GM12878 (cell line): ENCODE measurements around the gene DENND2C. TPM values are rescaled to one million over a fixed set of nuclear protein-coding genes. Genes with fewer than 3 reads are reported as not detected.

ENCODE experiments used
- ATAC-seq: fragments of 200-7000 bp; cut with Tn5 transposase; 3 replicates; pipeline ENCODE4 v1.9.1; 2020; ENCODE audit warnings: mild to moderate bottlenecking, moderate library complexity
- BruUV-seq: library from RNA; stranded (reverse); fragments of 400-500 nt; replicated peaks from 2 replicates; lab custom pipeline; 2021; lab: Mats Ljungman, UMichigan
- CTCF ChIA-PET: fragments of 300-600 bp; sonication (Branson Sonifier 250); formaldehyde crosslinking; extraction: SDS; loops from one replicate; lab custom pipeline; 2021; ENCODE audit warnings: inconsistent platforms; lab: Yijun Ruan, JAX
- POLR2A ChIA-PET: fragments of 350-600 bp; formaldehyde crosslinking; extraction: SDS; loops from one replicate; lab custom pipeline; 2021; ENCODE audit warnings: inconsistent platforms; lab: Charles Lee
- RAD21 ChIA-PET: fragments of 300-600 bp; sonication (Branson Sonifier 250); formaldehyde crosslinking; loops from one replicate; lab custom pipeline; 2023; ENCODE audit warnings: antibody characterized with exemption; ENCODE audit not compliant: unreplicated experiment; lab: Charles Lee
- SMC1A ChIA-PET: fragments of 300-600 bp; sonication (Branson Sonifier 250); formaldehyde crosslinking; loops from one replicate; lab custom pipeline; 2023; ENCODE audit not compliant: unreplicated experiment, uncharacterized antibody; lab: Charles Lee
- DNase-seq: peaks from one replicate; pipeline ENCODE4 v3.0.0-alpha.2; 2011; ENCODE audit warnings: low read depth, low spot score
- FAIRE-seq: peaks from 3 replicates; lab custom pipeline; 2011; peaks lifted over from hg19 to GRCh38; lab: Jason Lieb, UNC
- H2AFZ ChIP-seq: 2 replicates; pipeline ENCODE4 v1.6.0; 2011; ENCODE audit warnings: low read depth, low read length, control low read depth; ENCODE audit not compliant: control insufficient read depth
- H3K27ac ChIP-seq: 2 replicates; pipeline ENCODE4 v1.5.1; 2011; ENCODE audit warnings: control low read depth; ENCODE audit not compliant: control insufficient read depth, insufficient read depth
- H3K27me3 ChIP-seq, 2 experiments: replicated peaks in 1 of 2; 2 replicates each; pipeline versions ENCODE4 v1.6.0 to v1.6.1; 2011; ENCODE audit warnings: low read length in 1 of 2; ENCODE audit not compliant: control insufficient read depth in 2 of 2, insufficient read depth in 2 of 2
- H3K36me3 ChIP-seq, 2 experiments: 2 replicates each; pipeline ENCODE4 v1.5.1; 2011; ENCODE audit warnings: low read length in 1 of 2; ENCODE audit not compliant: control insufficient read depth in 2 of 2, insufficient read depth in 2 of 2
- H3K4me1 ChIP-seq: 2 replicates; pipeline ENCODE4 v1.6.1; 2011; ENCODE audit warnings: mild to moderate bottlenecking, low read length, moderate library complexity, mixed read lengths; ENCODE audit not compliant: control insufficient read depth, insufficient read depth
- H3K4me2 ChIP-seq: 2 replicates; pipeline ENCODE4 v1.6.0; 2011; ENCODE audit warnings: control low read depth; ENCODE audit not compliant: control insufficient read depth, insufficient read depth
- H3K4me3 ChIP-seq: fragments of 200-600 bp; sonication (generic); 2 replicates; pipeline ENCODE4 v1.5.1; 2016
- H3K79me2 ChIP-seq: 2 replicates; pipeline ENCODE4 v1.6.0; 2011; ENCODE audit warnings: low read length; ENCODE audit not compliant: control insufficient read depth, insufficient read depth
- H3K9ac ChIP-seq: 2 replicates; pipeline ENCODE4 v1.8.0; 2011; ENCODE audit warnings: low read length, control low read depth, mixed read lengths; ENCODE audit not compliant: control insufficient read depth, insufficient read depth
- H3K9me3 ChIP-seq: replicated peaks from 3 replicates; pipeline ENCODE4 v1.5.1; 2011; ENCODE audit warnings: mild to moderate bottlenecking, low read length; ENCODE audit not compliant: control insufficient read depth, insufficient read depth
- H4K20me1 ChIP-seq: 2 replicates; pipeline ENCODE4 v1.6.0; 2011; ENCODE audit not compliant: control insufficient read depth, insufficient read depth
- CHD1 ChIP-seq: IDR thresholded peaks from 2 replicates; pipeline ENCODE4 v1.6.1; 2012; ENCODE audit warnings: low read depth, low read length, improper control_type of control experiment
- DPF2 ChIP-seq: fragments of 450-650 bp; IDR thresholded peaks from 2 replicates; pipeline ENCODE4 v1.6.1; 2017; ENCODE audit warnings: mild to moderate bottlenecking
- HDAC6 ChIP-seq: fragments of 200-600 bp; sonication (generic); IDR thresholded peaks from one replicate; pipeline ENCODE4 v1.8.0; 2017; ENCODE audit warnings: antibody characterized with exemption; ENCODE audit not compliant: unreplicated experiment
- RAD51 ChIP-seq: fragments of 450-650 bp; IDR thresholded peaks from 2 replicates; pipeline ENCODE4 v1.6.1; 2016; ENCODE audit warnings: moderate library complexity, mild to moderate bottlenecking, inconsistent platforms
- SKIL ChIP-seq: fragments of 450-650 bp; IDR thresholded peaks from 2 replicates; pipeline ENCODE4 v1.6.1; 2017; ENCODE audit warnings: mild to moderate bottlenecking, low read depth, inconsistent platforms; ENCODE audit not compliant: poor library complexity, severe bottlenecking
- WGBS: methylation state at CpG from one replicate; pipeline ENCODE4 v1.1.6; 2016; ENCODE audit warnings: low lambda C conversion rate; ENCODE audit not compliant: insufficient replicate concordance, insufficient coverage; ENCODE audit errors: missing lambda C conversion rate; 5-methylcytosine and 5-hydroxymethylcytosine counted together
- in situ Hi-C: fragments of 300-500 bp; cut with MboI; formaldehyde crosslinking; loops from 9 replicates; pipeline ENCODE4 v1.14.3; 2018; ENCODE audit warnings: mixed read lengths
- intact Hi-C: fragments of 100-400 bp; cut with micrococcal nuclease; formaldehyde crosslinking; loops from one replicate; pipeline ENCODE4 v1.14.2; 2022; ENCODE audit not compliant: unreplicated experiment
- polyA plus RNA-seq, 11 experiments: library from polyadenylated mRNA; depleted of rRNA in 4 of 11; unstranded in 6 of 11; stranded (reverse) in 5 of 11; fragments of >200 nt; fragmentation: Nextera tagmentation in 4 of 11; fragmentation: Illumina TruSeq in 1 of 11; extraction: Ambion mirVana in 4 of 11; extraction: Trizol in 1 of 11; gene quantifications; 1 replicate in 1 of 11; 2 replicates in 10 of 11; pipeline versions ENCODE4 v1.2.1 to v1.2.3, GENCODE V29; 2011 to 2016; ENCODE audit warnings: inconsistent platforms in 2 of 11, missing spikeins in 2 of 11, low read depth in 1 of 11
- total RNA-seq, 4 experiments: library from RNA; depleted of rRNA in 3 of 4; stranded (reverse); fragments of >200 nt in 3 of 4; fragmentation: Illumina TruSeq in 1 of 4; extraction: Trizol in 1 of 4; gene quantifications; 2 replicates each; pipeline versions ENCODE4 v1.2.1 to v1.2.3, GENCODE V29; 2013 to 2021

The DENND2C gene
- total and polyA plus RNA-seq, 10 of the 15 experiments (the other 5 are each of a cell fraction or from before 2014, with no cell fraction given) = 0.01 to 0.10 (median 0.06) TPM; not detected in 3

- TF ChIP-seq DPF2 (peak; percentile 56; the same call in 1 of the 2 replicates), HDAC6 (no peak), RAD51 (peak; percentile 94)
Observed at GRCh38 chr1:114716304-114717170, 46.7 kb upstream of the DENND2C start, which contains the start of gene NRAS (continued).

- CTCF ChIA-PET = interaction anchor here (0.6 to 1.6 kb wide), 9 partner anchors 10 to 397 kb away, joined by 3 to 5 read pairs (median 4); partner anchors contain the start of gene BCAS2
- Histone ChIP-seq H3K4me2 (peak overlapping the region; percentile 32), H3K27ac (peak overlapping the region; percentile 98), H3K4me1 (no peaks in the 10 kb centered on the region), H4K20me1 (no peaks in the 10 kb centered on the region), H3K79me2 (peaks cover 28% of the 10 kb centered on the region), H3K27me3 (no peaks in the 10 kb centered on the region), H3K4me3 (peak overlapping the region; percentile 93), H3K9me3 (no peaks in the 10 kb centered on the region), H3K9ac (peak overlapping the region; percentile 98), H3K36me3 (peaks cover 9 to 25% of the 10 kb centered on the region in 2 experiments), H2AFZ (no peak overlapping the region; the same call in 1 of the 2 replicates)
- WGBS = 68% methylated on average over 4 of the region's 4 CpGs
- in situ Hi-C loops (no loop called here), intact Hi-C loops (loop anchor here (2.0 kb wide), 1 partner anchor 41 kb away; the partner anchor contains the start of gene CSDE1)
- RAD21 ChIA-PET = interaction anchor here (0.6 to 1.4 kb wide), 6 partner anchors 36 to 66 kb away, joined by 3 to 5 read pairs (median 4); partner anchors contain the start of genes CSDE1, DENND2C and SIKE1
- TF ChIP-seq SKIL (peak; percentile 5), CHD1 (no peak)
- FAIRE-seq = no peak
- peak; percentile 12 for ATAC-seq
- SMC1A ChIA-PET = interaction anchor here (0.7 to 3.3 kb wide), 12 partner anchors 9 to 398 kb away, joined by 3 to 24 read pairs (median 6); partner anchors contain the start of genes BCAS2, CSDE1 and SIKE1
- DNase-seq = no peak
- POLR2A ChIA-PET = interaction anchor here (0.6 to 5.1 kb wide), 7 partner anchors 29 to 488 kb away, joined by 3 to 36 read pairs (median 4); partner anchors contain the start of genes CSDE1 and SIKE1
- TSS peak; percentile 65 for BruUV-seq
Observed at GRCh38 chr1:114715952-114716303, 46.1 kb upstream of the DENND2C start.
